Measurements from ENCODE around the gene ELL2. TPM values are rescaled to one million over a fixed set of nuclear protein-coding genes. Genes with fewer than 3 reads are reported as not detected.

The ELL2 gene
- total RNA-seq, 4 donors from 2014 or later: 72.2 to 87.6 (median 79.6) TPM

- H3K4me1 ChIP-seq: peaks cover 0 to 20% (median 8%) of the 10 kb centered on the region in 4 donors
- WGBS, 2 donors: 59 to 72% methylated on average over 11 of the region's 11 CpGs
- H3K36me3 ChIP-seq: no peaks in the 10 kb centered on the region
- no peaks in the 10 kb centered on the region for H3K27me3 ChIP-seq
- no peaks in the 10 kb centered on the region for H3K9me3 ChIP-seq
- H3K4me3 ChIP-seq: no peak overlapping the region
- peak overlapping the region in 3 of 4 donors; percentile 56 to 72 (median 70) for H3K27ac ChIP-seq
- peak in 1 of 2 donors; percentile 63 for DNase-seq (ENCODE audit: low spot score in 2 of 2)
- peak in 2 of 5 experiments; percentile 7 to 16 for TF ChIP-seq CTCF (IDR thresholded peaks at IDR 0.05)
- TF ChIP-seq POLR2A (IDR thresholded peaks at IDR 0.05): no peak
- peak in 1 of 2 donors; percentile 31 for TF ChIP-seq EP300 (IDR thresholded peaks at IDR 0.05)
These were observed 118.7 kb downstream of the ELL2 start for GRCh38 chr5:95842854-95843544.

GRCh38 chr5:95841914-95842812, 119.5 kb downstream of the ELL2 start:
- H3K4me3 ChIP-seq: no peak overlapping the region
- no peaks in the 10 kb centered on the region for H3K9me3 ChIP-seq
- TF ChIP-seq CTCF (IDR thresholded peaks at IDR 0.05) (no peak), EP300 (IDR thresholded peaks at IDR 0.05) (peak; percentile 62 to 92)
- WGBS, 2 donors: 78 to 80% methylated on average over 8 of the region's 8 CpGs
- DNase-seq (ENCODE audit: low spot score in 2 of 2): peak in 1 of 2 donors; percentile 77
- no peaks in the 10 kb centered on the region for H3K36me3 ChIP-seq
- H3K27me3 ChIP-seq: no peaks in the 10 kb centered on the region
- H3K27ac ChIP-seq: peak overlapping the region in 2 of 4 donors; percentile 70 to 72
- H3K4me1 ChIP-seq: peaks cover 0 to 20% (median 8%) of the 10 kb centered on the region in 4 donors

- WGBS, 2 donors: 58 to 78% methylated on average over 1 of the region's 1 CpG
- Histone ChIP-seq H3K27ac (peak overlapping the region in 3 of 4 donors; percentile 30 to 72 (median 68)), H3K27me3 (no peaks in the 10 kb centered on the region)
These were observed 120.5 kb downstream of the ELL2 start for GRCh38 chr5:95840956-95841705.

GRCh38 chr5:95839658-95840057, 122.0 kb downstream of the ELL2 start:
- TF ChIP-seq EP300 (IDR thresholded peaks at IDR 0.05) (no peak), CTCF (IDR thresholded peaks at IDR 0.05) (no peak), POLR2A (IDR thresholded peaks at IDR 0.05) (no peak)
- no peak overlapping the region for H3K27ac ChIP-seq
- no peak for DNase-seq (ENCODE audit: low spot score in 2 of 2)
- no peaks in the 10 kb centered on the region for H3K27me3 ChIP-seq
- H3K4me3 ChIP-seq: no peak overlapping the region
- H3K4me1 ChIP-seq: peaks cover 0 to 37% (median 14%) of the 10 kb centered on the region in 4 donors
- no peaks in the 10 kb centered on the region for H3K9me3 ChIP-seq
- H3K36me3 ChIP-seq: no peaks in the 10 kb centered on the region
- WGBS, 2 donors: 77 to 88% methylated on average over 2 of the region's 2 CpGs

More at GRCh38 chr5:95840956-95841705, 120.5 kb downstream of the ELL2 start:
- TF ChIP-seq EP300 (IDR thresholded peaks at IDR 0.05) (no peak), POLR2A (IDR thresholded peaks at IDR 0.05) (no peak), CTCF (IDR thresholded peaks at IDR 0.05) (no peak)
- H3K36me3 ChIP-seq: no peaks in the 10 kb centered on the region
- no peaks in the 10 kb centered on the region for H3K9me3 ChIP-seq
- H3K4me1 ChIP-seq: peaks cover 0 to 24% (median 10%) of the 10 kb centered on the region in 4 donors
- H3K4me3 ChIP-seq: no peak overlapping the region
- DNase-seq (ENCODE audit: low spot score in 2 of 2): no peak
